Cerebellar nuclear complex (tissue), 1 donor: ENCODE data around the gene ITGB2.
"Not testable (repeated sequence)": the region's sequence is repeated elsewhere in the genome, so short reads cannot be mapped to it uniquely, and the experiment has no call there.

Experiments used
- DNase-seq, 2 experiments: peaks; one replicate each; lab custom pipeline; 2025; lab: John Stamatoyannopoulos, UW

ITGB2 gene

DNA sequence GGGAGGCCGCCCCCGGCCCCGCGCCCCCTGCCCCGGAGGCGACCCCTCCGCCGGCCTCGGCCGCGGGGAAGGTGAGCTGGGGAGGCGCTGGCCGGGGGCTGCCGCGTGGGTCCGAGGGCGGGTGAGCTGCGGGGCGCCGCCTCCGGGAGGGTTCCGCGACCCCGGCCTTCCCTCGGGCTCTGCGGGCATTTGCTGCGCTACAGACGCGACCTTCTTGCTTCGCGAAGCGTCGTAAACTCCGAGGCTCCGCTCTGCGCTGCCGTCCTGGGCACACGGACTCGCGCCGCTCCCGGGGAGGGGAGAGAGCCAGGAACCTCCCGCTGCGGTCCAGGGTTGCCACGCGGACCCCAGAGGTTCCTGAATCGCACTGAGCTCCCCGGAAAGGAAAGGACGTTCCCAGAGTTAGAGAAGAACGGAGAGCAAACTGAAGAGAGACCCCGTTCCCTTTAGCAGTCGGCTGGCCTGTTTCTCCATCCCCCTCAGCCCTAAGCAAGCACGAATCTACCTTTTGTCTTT, 19.5 kb upstream of the ITGB2 start:
- no peak for DNase-seq

- DNase-seq, result peak in 1 of 2 experiments; percentile 24
Observed at GRCh38 chr21:44939532-44940115, 18.9 kb upstream of the ITGB2 start, which contains the start of gene SLX9. Gene SLX9, plus strand, starts transcription at chr21:44940029. Its CDS starts 29 bp downstream, at chr21:44940058.

DNA sequence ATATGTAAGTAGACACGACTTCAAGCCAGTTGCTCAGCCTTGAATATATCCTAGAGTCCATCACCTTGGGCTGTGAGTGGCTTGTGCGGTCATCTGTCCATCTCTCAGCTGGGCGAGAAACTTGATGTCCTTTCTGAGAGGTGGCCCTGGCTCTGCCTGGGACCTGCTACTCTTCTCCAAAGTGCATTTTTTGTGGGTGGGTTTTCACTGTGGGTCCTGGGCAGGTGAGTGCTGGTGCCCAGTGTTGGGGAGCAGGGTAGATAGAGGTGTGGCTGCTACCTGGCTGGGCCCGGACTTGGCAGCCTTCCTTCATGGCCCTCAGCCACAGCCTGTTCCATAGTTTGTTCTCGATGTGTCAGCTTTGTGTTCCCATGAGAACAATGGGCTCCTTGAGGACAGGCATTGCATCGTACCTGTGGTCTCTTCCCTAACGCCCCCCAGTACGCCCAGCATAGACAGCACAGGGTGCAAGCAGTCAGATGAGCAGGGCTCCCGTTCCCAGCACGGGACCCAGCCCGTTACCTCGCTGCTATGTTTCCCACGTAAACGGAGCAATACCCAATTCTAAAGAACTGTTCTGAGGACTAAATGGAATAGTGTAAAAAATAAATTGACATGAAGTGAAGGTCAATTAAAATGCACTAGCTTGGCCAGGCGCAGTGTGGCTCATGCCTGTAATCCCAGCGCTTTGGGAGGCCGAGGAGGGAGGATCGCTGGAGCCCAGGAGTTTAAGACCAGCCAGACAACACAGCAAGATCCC, 18.3 kb upstream of the ITGB2 start:
- no peak for DNase-seq

GRCh38 chr21:44935533-44935927, 14.8 kb upstream of the ITGB2 start:
- DNase-seq, result no peak

GRCh38 chr21:44934797-44935532, 14.3 kb upstream of the ITGB2 start:
- no peak for DNase-seq

DNA sequence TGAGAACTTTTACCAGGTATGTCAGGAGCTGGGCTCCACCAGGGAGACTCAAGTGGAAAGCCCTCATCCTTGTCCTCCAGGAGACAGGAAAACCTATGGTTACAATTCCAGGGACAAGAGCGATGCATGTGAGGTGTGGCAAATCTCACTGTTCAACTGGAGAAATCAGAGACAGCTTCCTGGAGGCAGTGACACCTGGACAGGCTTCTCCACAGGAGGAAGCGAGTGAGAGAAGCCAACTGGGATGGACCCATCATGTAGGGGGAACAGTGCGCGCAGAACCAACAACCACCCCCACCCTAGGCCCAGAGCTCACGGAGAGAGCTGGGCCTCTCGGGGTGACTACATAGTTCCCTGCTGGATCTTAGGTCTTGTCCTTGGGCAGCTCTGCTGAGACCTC, 13.6 kb upstream of the ITGB2 start:
- DNase-seq, result no peak

- DNase-seq, result no peak
Observed at GRCh38 chr21:44933918-44934260, 13.2 kb upstream of the ITGB2 start.

- DNase-seq, result no peak
Observed at GRCh38 chr21:44933199-44933917, 12.7 kb upstream of the ITGB2 start.

DNA sequence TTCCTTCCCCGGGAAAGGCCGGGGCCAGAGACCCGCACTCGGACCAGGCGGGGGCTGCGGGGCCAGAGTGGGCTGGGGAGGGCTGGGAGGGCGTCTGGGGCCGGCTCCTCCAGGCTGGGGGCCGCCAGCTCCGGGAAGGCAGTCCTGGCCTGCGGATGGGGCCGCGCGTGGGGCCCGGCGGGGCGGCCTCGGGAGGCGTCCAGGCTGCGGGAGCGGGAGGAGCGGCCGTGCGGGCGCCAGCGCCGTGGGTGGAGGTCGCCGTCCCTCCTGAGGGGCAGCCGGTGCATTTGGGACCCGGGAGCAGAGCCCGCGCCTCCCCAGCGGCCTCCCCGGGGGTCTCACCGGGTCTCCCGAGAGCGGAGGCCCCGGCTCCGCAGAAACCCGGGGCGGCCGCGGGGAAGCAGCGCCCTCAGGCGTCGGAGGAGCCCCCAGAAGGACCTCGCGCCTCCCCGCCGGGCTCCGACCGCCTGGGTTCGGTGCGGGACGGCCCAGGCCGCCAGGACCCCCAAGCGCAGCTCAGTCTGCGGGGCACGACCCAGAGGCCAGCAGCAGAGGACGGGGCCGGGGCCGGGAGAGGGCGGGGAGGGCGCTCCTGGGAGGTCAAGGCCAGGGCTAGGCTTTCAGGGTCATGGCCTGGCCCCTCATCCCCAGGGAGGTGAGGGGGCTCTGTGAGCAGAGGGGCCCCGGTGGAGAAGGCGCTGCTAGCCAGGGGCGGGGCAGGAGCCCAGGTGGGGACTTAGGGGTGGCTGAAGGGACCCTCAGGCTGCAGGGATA, 11.9 kb upstream of the ITGB2 start:
- no peak for DNase-seq

GRCh38 chr21:44931501-44932407, 11.1 kb upstream of the ITGB2 start:
- DNase-seq, result no peak

GRCh38 chr21:44931137-44931500, 10.4 kb upstream of the ITGB2 start:
- no peak for DNase-seq

DNA sequence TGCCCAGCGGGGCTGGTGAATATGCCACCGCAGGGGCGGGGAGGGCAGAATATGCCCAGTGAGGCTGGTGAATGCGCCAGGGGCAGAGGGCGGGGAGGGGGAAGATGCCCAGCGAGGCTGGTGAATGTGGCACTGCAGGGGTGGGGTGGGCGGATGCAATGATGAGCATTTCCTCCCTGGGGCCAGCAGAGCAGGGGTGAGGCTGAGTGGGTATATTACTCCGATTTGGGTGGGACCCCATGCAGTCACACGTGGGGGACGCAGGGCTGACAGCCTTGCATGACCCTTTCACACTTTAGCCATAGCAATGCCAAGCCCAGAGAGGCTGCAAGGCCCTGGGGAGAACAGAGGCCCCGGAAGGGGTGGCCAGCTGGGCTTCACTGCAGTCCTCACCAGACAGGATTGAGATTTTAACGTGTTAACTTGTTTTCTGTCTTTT, 9.9 kb upstream of the ITGB2 start:
- no peak for DNase-seq

GRCh38 chr21:44929799-44930542, 9.3 kb upstream of the ITGB2 start:
- DNase-seq, result no peak

DNA sequence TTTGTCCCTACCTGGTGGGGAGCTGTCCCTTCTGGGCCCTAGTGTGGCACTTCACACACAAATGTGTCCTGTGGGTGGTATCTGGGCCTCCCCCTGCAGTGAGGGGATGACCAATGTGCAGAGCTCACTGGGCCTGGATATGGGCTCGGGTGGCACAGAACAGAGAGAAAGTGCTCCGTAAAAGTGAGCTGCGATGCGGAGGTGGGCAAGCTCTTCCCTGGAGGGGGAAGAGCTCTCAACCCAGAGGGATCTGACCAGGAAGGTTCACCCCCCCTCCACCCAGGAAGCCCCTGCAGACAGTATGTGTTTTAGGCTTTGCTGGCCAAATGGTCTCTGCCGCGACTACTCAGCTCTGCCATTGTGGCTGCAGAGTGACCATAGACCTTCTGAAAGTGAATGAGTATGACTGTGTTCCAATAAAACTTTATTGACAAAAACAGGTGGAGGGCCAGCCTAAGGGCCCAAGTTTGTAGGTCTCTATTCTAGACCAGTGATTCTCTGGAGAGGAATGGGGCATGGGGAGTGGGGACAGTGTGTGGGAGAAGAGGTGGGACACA, 8.6 kb upstream of the ITGB2 start:
- no peak for DNase-seq

DNA sequence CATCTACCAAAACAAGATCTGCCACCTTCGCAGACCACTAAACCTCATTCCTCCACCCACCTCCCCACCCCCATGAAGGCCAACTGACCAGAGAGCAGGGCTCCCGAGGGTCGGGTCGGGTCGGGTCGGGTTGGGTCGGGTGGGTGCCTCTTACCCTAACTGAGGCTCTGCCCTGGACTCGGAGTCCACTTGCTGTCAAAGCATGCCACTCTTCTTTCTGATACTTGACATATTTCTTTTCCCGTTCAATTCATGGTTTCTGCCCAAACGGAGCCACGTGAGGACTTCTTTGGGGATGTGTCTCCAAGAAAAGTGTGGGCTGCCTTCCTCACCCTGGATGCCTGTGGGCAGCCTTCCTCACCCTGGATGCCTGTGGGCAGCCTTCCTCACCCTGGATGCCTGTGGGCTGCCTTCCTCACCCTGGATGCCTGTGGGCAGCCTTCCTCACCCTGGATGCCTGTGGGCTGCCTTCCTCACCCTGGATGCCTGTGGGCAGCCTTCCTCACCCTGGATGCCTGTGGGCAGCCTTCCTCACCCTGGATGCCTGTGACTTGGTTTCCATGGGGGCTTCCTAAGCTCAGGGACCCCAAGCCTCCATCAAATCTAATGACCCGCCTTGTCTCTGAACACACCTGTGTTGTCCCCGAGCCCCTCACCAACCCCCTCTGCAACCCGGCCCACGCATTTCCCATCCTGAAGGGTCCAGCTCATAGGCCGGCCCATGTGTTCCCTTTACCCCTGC, 8.0 kb upstream of the ITGB2 start:
- DNase-seq, result not testable (repeated sequence)

DNA sequence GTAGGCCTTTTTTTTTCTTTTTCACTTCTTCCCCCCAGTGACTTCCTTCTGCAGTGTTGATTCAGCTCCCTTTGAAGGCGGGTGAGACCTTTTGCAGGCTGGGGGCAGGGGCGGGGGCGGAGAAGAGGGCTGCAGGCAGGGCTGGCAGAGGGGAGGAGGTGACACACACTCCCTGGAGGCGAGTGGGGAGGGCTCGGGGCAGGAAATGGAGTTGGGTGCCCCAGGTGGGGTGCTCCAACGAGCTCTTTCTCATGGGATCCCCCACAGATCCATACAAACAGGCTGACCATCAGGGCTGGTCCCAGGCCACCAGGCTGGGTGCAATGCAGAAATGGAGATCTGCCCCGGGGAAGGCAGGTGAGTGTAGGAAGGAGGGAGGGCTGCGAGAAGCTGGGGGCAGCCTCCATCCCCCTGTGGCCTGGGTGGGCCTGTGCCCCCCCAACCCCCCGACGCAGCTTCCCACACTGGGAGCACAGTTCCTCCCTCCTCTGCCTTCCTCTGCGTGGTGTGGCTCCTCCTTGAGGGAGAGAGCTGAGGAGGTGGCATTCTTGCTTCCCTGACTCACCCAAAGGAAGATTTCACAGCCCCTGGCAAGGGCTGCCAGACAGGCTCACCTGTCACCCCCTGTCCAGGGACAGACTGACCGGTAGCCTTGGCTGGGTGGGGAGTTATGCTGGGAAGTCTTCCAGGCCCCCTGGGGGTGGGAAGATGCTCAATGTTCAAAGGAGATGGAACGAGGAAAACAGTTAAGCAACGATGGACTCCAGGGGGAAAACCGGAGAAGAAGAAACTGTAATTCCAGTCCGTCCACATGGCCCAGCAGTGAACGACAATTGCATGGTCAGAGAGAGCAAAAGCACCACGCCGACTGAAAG, 7.1 kb upstream of the ITGB2 start:
- DNase-seq, result no peak

DNA sequence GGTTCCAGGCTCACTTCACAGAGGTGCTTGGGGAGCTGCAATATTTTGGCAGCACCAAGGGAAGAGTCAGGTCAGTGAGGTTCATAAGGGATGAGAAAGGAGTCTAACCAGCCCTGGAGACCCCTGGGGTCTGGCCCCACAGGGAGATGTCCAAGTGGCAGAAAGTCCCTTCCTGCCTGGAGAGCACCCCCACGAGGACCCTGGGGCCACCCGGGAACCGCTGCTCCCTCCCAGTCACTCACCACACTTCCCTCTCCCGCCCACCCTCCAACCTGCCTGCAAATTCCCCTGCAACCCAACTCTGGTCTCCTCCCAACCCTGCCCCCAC, 6.5 kb upstream of the ITGB2 start:
- no peak for DNase-seq
